Lung microvascular endothelial cell (primary cell): Measurements from ENCODE around the gene RGL2. TPM values are rescaled to one million over a fixed set of nuclear protein-coding genes. Genes with fewer than 3 reads are reported as not detected.
"Not testable (repeated sequence)": the region's sequence is repeated elsewhere in the genome, so short reads cannot be mapped to it uniquely, and the experiment has no call there.

Experiments used
- DNase-seq, 2 donors: peaks; one replicate each; pipeline versions ENCODE4 v3.0.0 to v3.0.0-alpha.2; 2010; ENCODE audit warnings: low read depth in 2 of 2
- total RNA-seq: library from RNA; depleted of rRNA; stranded (reverse); fragments of >200 nt; gene quantifications from 2 replicates; pipeline ENCODE4 v1.2.1, GENCODE V29; 2014

The RGL2 gene
- total RNA-seq, 1 donor from 2014 or later, result 53.0 TPM

GRCh38 chr6:33294086-33294823 is 4.5 kb downstream of the RGL2 start:
- no peak for DNase-seq

- DNase-seq, result no peak
Measured at GRCh38 chr6:33292996-33293682, 5.6 kb downstream of the RGL2 start.

- DNase-seq, result no peak
Measured at GRCh38 chr6:33290459-33290858, 8.3 kb downstream of the RGL2 start.

GRCh38 chr6:33289784-33290315 is 8.9 kb downstream of the RGL2 start:
- no peak for DNase-seq

DNA sequence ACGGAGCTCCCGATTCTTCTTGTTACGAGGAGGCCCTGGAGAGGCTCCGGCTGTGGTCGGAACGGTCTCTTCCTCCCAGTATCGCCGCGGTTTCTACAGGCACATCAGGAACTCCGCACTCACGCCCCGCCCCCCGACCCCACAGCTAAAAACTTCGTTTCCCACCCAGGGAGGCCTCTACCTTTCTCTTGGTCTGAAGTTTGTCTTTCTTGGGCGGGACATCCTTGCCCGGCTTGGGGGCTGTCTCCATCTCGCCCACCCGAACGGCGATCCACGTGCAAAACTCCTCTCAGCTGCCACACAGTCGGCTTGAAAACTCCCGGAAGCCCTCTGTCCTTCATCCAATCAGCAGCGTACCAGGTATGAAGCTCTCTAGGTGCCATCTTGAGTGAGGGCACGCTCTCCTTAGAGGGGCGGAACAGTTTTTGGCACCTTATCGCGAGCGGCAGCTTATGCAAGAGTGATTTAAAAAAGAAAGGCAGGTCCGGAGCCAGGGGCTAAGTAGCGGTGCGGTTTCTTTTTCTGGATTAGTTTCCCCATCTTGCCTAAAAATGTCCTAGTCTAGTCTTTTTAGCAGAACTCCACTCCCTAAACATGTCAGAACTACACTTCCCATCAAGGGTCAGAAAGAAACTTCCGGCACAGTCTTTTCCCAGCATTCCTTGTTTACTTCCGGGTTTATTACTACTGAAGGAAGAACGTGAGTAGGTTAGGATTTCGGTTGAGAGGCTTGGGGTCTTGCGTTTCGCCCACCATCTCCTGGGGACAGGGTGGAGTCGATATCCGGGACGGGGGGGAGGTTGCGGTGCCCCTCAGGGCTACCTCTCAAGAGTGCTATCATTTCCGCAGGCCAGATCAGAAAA is 9.6 kb downstream of the RGL2 start, which contains the start of the genes PFDN6 and WDR46:
TSS of gene PFDN6 (plus strand) at position 681 of the 863 bp plus-strand sequence. CDS start 256 bp downstream, outside the sequence.
TSS of gene WDR46 (minus strand) at position 319 of the 863 bp plus-strand sequence. CDS start at position 250, 69 bp downstream.
- peak; percentile 88 to 91 for DNase-seq

- no peak for DNase-seq
Measured at GRCh38 chr6:33288141-33288920, 10.4 kb downstream of the RGL2 start.

- DNase-seq, result no peak
Measured at GRCh38 chr6:33286946-33287914, 11.5 kb downstream of the RGL2 start.

DNA sequence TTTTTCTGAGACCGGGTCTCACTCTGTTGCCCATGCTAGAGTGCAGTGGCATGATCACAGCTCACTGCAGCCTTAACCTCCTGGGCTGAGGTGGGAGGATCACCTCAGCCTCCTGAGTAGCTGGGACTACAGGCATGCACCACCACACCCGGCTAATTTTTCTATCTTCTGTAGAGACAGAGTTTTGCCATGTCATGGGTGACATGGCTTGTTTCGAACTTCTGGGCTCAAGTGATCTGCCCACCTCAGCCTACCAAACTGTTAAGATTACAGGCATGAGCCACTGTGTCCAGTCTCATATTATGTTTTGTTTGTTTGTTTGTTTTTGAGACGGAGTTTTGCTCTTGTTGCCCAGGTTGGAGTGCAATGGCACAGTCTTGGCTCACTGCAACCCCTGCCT is 13.5 kb downstream of the RGL2 start:
- not testable (repeated sequence) for DNase-seq

DNA sequence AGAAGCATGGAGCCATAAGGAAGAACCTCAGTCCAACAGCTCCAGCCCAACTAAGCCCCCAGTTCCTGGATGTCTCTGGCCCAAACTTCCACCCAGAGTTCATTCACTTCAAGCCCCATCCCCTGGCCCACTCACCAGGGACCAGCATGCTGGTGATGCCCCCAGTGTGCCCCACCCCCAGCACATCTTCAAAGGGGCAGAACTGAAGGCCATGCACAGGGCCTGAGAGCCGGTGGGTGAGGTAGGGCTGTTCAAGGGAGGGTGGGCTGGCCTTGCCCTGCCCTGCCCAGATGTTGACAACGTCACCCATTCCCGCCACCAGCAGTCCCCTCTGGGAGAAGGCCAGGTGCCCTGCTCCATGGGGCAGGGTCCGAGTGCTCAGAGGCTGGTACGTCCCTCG is 18.2 kb downstream of the RGL2 start:
- no peak for DNase-seq

DNA sequence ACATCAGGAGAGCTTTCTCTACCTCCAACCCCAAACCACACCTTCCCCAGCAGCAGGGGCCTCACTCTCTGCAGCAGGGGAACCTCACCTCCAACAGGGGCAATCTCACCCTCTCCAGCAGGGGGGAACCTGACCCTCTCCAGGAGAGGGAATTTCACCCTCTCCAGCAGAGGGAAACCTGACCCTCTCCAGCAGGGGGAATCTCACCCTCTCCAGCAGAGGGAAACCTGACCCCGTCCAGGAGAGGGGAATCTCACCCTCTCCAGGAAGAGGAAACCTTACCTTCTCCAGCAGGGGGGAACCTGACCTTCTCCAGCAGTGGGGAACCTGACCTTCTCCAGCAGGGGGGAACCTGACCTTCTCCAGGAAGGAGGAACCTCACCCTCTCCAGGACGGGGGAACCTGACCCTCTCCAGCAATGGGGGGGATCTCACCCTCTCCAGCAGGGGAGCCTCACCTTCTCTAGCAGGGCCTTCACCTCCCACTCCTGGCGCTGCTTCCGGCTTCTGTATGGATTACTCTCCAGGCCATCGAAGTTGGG is 18.7 kb downstream of the RGL2 start:
- DNase-seq, result peak; percentile 76

GRCh38 chr6:33279257-33279695 is 19.5 kb downstream of the RGL2 start:
- no peak for DNase-seq

DNA sequence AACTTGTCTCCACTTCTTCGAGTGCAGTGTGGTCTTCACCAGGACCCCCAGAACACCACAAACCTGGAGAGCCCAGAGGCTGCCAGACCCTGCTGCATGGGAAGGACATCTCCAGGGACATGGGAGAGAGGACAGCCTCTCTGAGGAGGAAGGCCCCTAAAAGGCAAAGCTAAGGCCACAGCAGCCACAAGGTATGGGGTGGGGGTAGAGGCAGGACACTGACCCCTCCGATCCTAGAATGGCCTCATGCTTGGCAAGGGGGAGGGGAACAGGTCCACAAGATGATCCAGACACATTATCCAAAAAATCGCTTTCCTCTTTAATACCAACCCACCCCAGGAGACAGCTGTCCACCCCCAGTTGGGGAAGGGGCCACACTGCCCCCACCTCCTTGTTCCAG is 19.9 kb downstream of the RGL2 start:
- no peak for DNase-seq

- DNase-seq, result no peak
Measured at GRCh38 chr6:33278392-33278741, 20.4 kb downstream of the RGL2 start.

DNA sequence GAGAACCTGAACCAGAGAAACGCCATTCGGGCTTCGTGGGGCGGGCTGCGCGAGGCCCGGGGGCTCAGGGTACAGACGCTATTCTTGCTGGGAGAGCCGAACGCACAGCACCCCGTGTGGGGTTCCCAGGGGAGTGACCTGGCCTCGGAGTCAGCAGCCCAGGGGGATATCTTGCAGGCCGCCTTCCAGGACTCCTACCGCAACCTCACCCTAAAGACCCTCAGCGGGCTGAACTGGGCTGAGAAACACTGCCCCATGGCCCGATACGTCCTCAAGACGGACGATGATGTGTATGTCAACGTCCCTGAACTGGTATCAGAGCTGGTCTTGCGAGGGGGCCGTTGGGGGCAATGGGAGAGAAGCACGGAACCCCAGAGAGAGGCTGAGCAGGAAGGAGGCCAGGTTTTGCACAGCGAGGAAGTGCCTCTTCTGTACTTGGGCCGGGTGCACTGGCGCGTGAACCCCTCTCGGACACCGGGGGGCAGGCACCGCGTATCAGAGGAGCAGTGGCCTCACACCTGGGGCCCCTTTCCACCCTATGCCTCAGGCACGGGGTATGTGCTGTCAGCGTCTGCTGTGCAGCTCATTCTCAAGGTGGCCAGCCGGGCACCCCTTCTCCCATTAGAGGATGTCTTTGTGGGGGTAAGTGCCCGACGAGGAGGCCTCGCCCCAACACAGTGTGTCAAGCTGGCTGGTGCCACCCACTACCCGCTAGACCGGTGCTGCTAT is 20.9 kb downstream of the RGL2 start:
- DNase-seq, result peak in 1 of 2 donors; percentile 25

GRCh38 chr6:33276864-33277662 is 21.7 kb downstream of the RGL2 start, which contains the start of gene B3GALT4:
TSS of gene B3GALT4 (plus strand) at chr6:33277123. CDS start at chr6:33277420, 297 bp downstream.
- peak; percentile 68 to 75 for DNase-seq

DNA sequence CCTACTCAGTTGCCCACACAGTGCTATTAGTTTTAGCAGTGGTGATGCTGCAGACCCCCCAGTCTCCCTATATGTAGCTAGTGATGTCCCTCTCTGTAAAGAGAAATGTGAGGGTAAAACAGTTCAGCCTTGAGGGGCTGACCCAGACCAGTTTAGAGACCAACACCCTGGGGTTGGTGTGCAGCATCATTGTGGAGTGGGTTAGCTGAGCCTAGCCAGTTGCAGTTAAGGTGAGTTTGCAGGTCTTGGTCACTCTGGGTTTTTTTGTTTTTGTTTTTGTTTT is 22.2 kb downstream of the RGL2 start:
- DNase-seq, result no peak

- DNase-seq, result not testable (repeated sequence)
Measured at GRCh38 chr6:33275795-33276580, 22.8 kb downstream of the RGL2 start.
